Liver (tissue), 9 donors: Measurements from ENCODE around the gene OCA2. TPM values are rescaled to one million over a fixed set of nuclear protein-coding genes. Genes with fewer than 3 reads are reported as not detected.

ENCODE experiments used
- DNase-seq: peaks from one replicate; pipeline ENCODE4 v3.0.0-alpha.2; 2017; ENCODE audit warnings: low spot score
- H3K27ac ChIP-seq, 2 donors: one replicate each; pipeline ENCODE4 v1.7.0; 2013; ENCODE audit warnings: inconsistent platforms in 2 of 2, low read length in 2 of 2, control low read depth in 1 of 2, low read depth in 1 of 2, mild to moderate bottlenecking in 1 of 2
- H3K27me3 ChIP-seq, 4 donors: one replicate each; pipeline versions ENCODE4 v1.6.1 to v1.7.0; 2013; ENCODE audit warnings: low read length in 3 of 4, inconsistent platforms in 1 of 4, mild to moderate bottlenecking in 1 of 4, moderate library complexity in 1 of 4; ENCODE audit not compliant: control insufficient read depth in 4 of 4, insufficient read depth in 4 of 4
- H3K36me3 ChIP-seq, 4 donors: one replicate each; pipeline versions ENCODE4 v1.6.1 to v1.7.0; 2013; ENCODE audit warnings: low read length in 3 of 4, mild to moderate bottlenecking in 3 of 4, low read depth in 1 of 4, moderate library complexity in 1 of 4; ENCODE audit not compliant: control insufficient read depth in 4 of 4, insufficient read depth in 3 of 4
- H3K4me1 ChIP-seq, 4 donors: one replicate each; pipeline versions ENCODE4 v1.6.1 to v1.7.0; 2013; ENCODE audit warnings: low read length in 3 of 4, mild to moderate bottlenecking in 3 of 4, moderate library complexity in 1 of 4; ENCODE audit not compliant: control insufficient read depth in 4 of 4, insufficient read depth in 4 of 4
- H3K4me3 ChIP-seq, 3 donors: one replicate each; pipeline versions ENCODE4 v1.6.1 to v1.7.0; 2013; ENCODE audit warnings: low read length in 3 of 3, control low read depth in 1 of 3, low read depth in 1 of 3, mild to moderate bottlenecking in 1 of 3
- H3K9ac ChIP-seq, 2 donors: one replicate each; pipeline ENCODE4 v1.7.0; 2013; ENCODE audit warnings: low read length in 2 of 2, mild to moderate bottlenecking in 2 of 2, moderate library complexity in 2 of 2, control low read depth in 1 of 2, low read depth in 1 of 2
- H3K9me3 ChIP-seq, 4 donors: one replicate each; pipeline versions ENCODE4 v1.6.1 to v1.7.0; 2013; ENCODE audit warnings: low read length in 3 of 4; ENCODE audit not compliant: control insufficient read depth in 4 of 4
- ATF3 ChIP-seq: IDR thresholded peaks from 2 replicates; pipeline ENCODE4 v1.6.1; 2016; ENCODE audit warnings: antibody characterized with exemption
- CTCF ChIP-seq: fragments of 150-350 bp; IDR thresholded peaks from 2 replicates; pipeline ENCODE4 v1.5.1; 2017; ENCODE audit warnings: improper control_type of control experiment, low read depth, low read length; ENCODE audit not compliant: missing input control
- EGR1 ChIP-seq, 2 donors: IDR thresholded peaks; 2 replicates each; pipeline ENCODE4 v1.6.1; 2016 to 2018; ENCODE audit warnings: antibody characterized with exemption in 2 of 2, low read depth in 2 of 2
- FOXA1 ChIP-seq: IDR thresholded peaks from 2 replicates; pipeline ENCODE4 v1.6.1; 2016; ENCODE audit warnings: antibody characterized with exemption
- FOXA2 ChIP-seq: IDR thresholded peaks from 2 replicates; pipeline ENCODE4 v1.6.1; 2016; ENCODE audit warnings: antibody characterized with exemption
- GABPA ChIP-seq, 2 donors: IDR thresholded peaks in 1 of 2; conservative IDR thresholded peaks in 1 of 2; 2 replicates each; pipeline ENCODE4 v1.6.1; 2016; ENCODE audit warnings: antibody characterized with exemption in 2 of 2, mild to moderate bottlenecking in 1 of 2, moderate library complexity in 1 of 2
- HNF4A ChIP-seq, 2 donors: conservative IDR thresholded peaks; 2 replicates each; pipeline ENCODE4 v1.6.1; 2016; ENCODE audit warnings: antibody characterized with exemption in 2 of 2, mild to moderate bottlenecking in 2 of 2
- HNF4G ChIP-seq: IDR thresholded peaks from 2 replicates; pipeline ENCODE4 v1.6.1; 2016; ENCODE audit warnings: antibody characterized with exemption
- JUND ChIP-seq, 2 donors: IDR thresholded peaks; 2 replicates each; pipeline ENCODE4 v1.6.1; 2016; ENCODE audit warnings: antibody characterized with exemption in 2 of 2
- MAX ChIP-seq: IDR thresholded peaks from 2 replicates; pipeline ENCODE4 v1.6.1; 2016; ENCODE audit warnings: antibody characterized with exemption
- NR2F2 ChIP-seq: IDR thresholded peaks from 2 replicates; pipeline ENCODE4 v1.6.1; 2016; ENCODE audit warnings: antibody characterized with exemption
- RAD21 ChIP-seq, 2 donors: IDR thresholded peaks; 2 replicates each; pipeline ENCODE4 v1.6.1; 2016; ENCODE audit warnings: antibody characterized with exemption in 2 of 2, mild to moderate bottlenecking in 2 of 2
- REST ChIP-seq: IDR thresholded peaks from 2 replicates; pipeline ENCODE4 v1.6.1; 2016; ENCODE audit warnings: antibody characterized with exemption, mild to moderate bottlenecking
- RXRA ChIP-seq, 2 donors: IDR thresholded peaks; 2 replicates each; pipeline ENCODE4 v1.6.1; 2017 to 2018; ENCODE audit warnings: antibody characterized with exemption in 2 of 2, mild to moderate bottlenecking in 1 of 2
- SP1 ChIP-seq: IDR thresholded peaks from 2 replicates; pipeline ENCODE4 v1.6.1; 2018; ENCODE audit warnings: antibody characterized with exemption, mild to moderate bottlenecking
- TAF1 ChIP-seq: conservative IDR thresholded peaks from 2 replicates; pipeline ENCODE4 v1.6.1; 2016; ENCODE audit warnings: antibody characterized with exemption, mild to moderate bottlenecking
- YY1 ChIP-seq: IDR thresholded peaks from 2 replicates; pipeline ENCODE4 v1.6.1; 2016; ENCODE audit warnings: antibody characterized with exemption, mild to moderate bottlenecking
- ZBTB33 ChIP-seq: IDR thresholded peaks from 2 replicates; pipeline ENCODE4 v1.6.1; 2016; ENCODE audit warnings: antibody characterized with exemption
- WGBS: extraction: QIAGEN DNeasy Blood & Tissue Kit; methylation state at CpG from one replicate; pipeline ENCODE4 v1.1.7; 2013; 5-methylcytosine and 5-hydroxymethylcytosine counted together
- polyA plus RNA-seq, 2 donors: library from polyadenylated mRNA; stranded (reverse) in 1 of 2; unstranded in 1 of 2; fragments of 200-250 nt in 1 of 2; fragments of >200 nt in 1 of 2; fragmentation: Nextera tagmentation in 1 of 2; extraction: Ambion mirVana in 1 of 2; gene quantifications; one replicate each; pipeline versions ENCODE4 v1.2.1 to v1.2.3, GENCODE V29; 2013 to 2015
- total RNA-seq, 2 donors: library from RNA; depleted of rRNA; stranded (reverse); fragments of >200 nt; gene quantifications; one replicate each; pipeline ENCODE4 v1.2.3, GENCODE V29; 2014
- donor health status: healthy.
- donor health status: healthy.
- donor health status: healthy.
- donor health status: healthy.
- donor health status: healthy.

Gene OCA2
- total and polyA plus RNA-seq, 4 donors = 0.02 to 0.56 (median 0.15) TPM

- Histone ChIP-seq H3K36me3 (no peaks in the 10 kb centered on the region), H3K27ac (no peak overlapping the region), H3K4me3 (no peak overlapping the region), H3K9ac (no peak overlapping the region), H3K4me1 (no peaks in the 10 kb centered on the region), H3K27me3 (no peaks in the 10 kb centered on the region), H3K9me3 (peaks cover 0 to 4% (median 2%) of the 10 kb centered on the region in 4 donors)
- 86% methylated on average over 24 of the region's 24 CpGs for WGBS
- TF ChIP-seq JUND (IDR thresholded peaks at IDR 0.05) (no peak), ZBTB33 (no peak), GABPA (IDR thresholded peaks at IDR 0.05 in 1 of 2, conservative IDR thresholded peaks at IDR 0.05 in 1 of 2) (no peak), RXRA (IDR thresholded peaks at IDR 0.05) (no peak), CTCF (no peak), EGR1 (IDR thresholded peaks at IDR 0.05; ENCODE audit: low read depth in 2 of 2) (no peak), REST (no peak), HNF4A (conservative IDR thresholded peaks at IDR 0.05) (no peak), FOXA1 (no peak), NR2F2 (no peak), FOXA2 (no peak), TAF1 (no peak), ATF3 (no peak), HNF4G (no peak), RAD21 (IDR thresholded peaks at IDR 0.05) (no peak), YY1 (no peak), MAX (no peak), SP1 (no peak)
- DNase-seq = no peak
Observed at GRCh38 chr15:27970661-27971392, 128.3 kb downstream of the OCA2 start.
